Measurements from ENCODE around the gene KRTAP10-12.
"Not testable (repeated sequence)": the region's sequence is repeated elsewhere in the genome, so short reads cannot be mapped to it uniquely, and the experiment has no call there.

KRTAP10-12 gene, protein sequence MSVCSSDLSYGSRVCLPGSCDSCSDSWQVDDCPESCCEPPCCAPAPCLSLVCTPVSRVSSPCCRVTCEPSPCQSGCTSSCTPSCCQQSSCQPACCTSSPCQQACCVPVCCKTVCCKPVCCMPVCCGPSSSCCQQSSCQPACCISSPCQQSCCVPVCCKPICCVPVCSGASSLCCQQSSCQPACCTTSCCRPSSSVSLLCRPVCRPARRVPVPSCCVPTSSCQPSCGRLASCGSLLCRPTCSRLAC

DNA sequence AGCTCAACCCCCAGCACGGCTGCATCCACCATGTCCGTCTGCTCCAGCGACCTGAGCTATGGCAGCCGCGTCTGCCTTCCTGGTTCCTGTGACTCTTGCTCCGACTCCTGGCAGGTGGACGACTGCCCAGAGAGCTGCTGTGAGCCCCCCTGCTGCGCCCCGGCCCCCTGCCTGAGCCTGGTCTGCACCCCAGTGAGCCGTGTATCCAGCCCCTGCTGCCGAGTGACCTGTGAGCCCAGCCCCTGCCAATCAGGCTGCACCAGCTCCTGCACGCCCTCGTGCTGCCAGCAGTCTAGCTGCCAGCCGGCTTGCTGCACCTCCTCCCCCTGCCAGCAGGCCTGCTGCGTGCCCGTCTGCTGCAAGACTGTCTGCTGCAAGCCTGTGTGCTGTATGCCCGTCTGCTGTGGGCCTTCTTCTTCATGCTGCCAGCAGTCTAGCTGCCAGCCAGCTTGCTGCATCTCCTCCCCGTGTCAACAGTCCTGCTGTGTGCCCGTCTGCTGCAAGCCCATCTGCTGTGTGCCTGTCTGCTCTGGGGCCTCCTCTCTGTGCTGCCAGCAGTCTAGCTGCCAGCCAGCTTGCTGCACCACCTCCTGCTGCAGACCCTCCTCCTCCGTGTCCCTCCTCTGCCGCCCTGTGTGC is at the start of gene KRTAP10-12:
TSS of gene KRTAP10-12 (plus strand) at position 1 of the 639 bp plus-strand sequence. CDS start at position 31, 30 bp downstream.
- not testable (repeated sequence) for DNase-seq

DNA sequence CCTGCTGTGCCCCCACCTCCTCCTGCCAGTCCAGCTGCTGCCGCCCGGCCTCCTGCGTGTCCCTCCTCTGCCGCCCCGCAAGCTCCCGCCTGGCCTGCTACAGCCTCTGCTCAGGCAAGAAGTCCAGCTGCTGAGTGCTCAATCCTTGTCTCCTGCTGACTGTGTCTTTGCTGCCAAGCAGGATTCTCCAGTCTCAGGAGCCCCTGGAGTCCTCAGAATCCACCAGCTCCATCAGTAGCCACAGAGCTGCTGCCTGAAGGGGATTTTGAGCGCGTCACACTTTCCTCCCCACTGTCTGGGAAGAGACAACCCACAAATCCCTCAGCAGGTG is 49.8 kb upstream of the KRTAP10-12 start:
- peak; percentile 42 to 67 for DNase-seq

DNA sequence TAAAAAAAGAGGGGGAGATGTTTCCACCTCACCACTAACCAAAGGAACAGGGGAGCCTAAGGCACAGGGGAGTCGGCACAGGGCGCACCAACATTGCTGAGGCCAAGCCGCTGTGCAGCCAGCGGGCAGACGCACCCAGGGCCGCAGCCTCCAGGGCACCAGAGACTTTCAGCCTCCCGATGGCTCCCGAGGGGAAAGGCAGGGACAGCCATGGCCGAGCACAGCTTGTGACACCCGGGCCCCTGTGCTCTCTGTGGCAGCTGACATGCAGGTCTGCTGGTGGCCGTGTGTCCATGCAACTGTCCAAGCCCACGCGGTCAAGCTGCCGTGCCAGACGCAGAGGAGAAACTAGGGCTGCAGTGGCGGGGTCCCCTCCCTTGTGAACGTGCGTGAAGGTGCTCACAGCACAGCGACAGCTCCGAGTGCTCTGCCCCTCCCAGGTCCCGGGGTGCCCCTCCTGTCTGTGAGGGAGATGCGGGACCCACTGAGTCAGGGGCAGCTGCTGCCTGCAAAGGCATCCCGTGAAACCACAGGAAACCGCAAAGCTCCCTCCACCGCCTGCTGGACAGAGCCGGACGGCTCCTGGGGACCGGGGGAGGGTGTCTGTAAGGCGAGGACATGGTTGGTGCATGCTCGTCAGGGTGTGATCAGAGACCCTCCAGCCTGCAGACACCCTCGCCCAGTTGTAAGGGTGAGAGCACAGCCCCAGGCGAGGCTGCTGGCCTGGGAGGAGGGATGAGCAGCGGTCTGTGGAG is 48.2 kb upstream of the KRTAP10-12 start:
- no peak for DNase-seq

DNA sequence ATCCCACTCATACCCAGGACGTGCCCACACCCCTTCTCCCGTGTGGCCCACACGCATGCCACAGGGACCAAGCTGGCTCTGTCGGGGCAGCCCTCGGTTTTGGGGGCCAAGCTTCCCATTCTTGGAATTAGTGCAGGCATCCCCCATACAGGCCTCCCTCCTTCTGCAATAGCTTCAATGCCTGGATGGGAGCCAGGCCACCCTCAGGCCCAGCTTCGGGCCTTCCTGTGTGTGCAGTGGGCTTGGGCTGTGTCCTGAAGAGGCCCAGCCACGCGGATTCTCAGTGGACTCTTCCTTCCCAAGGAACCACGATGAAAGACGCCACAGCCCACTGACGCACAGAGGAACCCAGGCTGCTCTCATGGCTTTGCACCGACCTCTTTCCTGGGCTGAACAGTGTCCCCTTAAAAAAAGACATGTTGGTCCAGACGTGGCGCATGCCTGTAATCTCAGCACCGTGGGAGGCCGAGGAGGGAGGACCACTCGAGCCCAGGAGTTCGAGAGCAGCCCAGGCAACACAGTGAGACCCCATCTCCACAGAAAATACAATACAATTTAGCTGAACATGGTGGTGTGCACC is 47.4 kb upstream of the KRTAP10-12 start:
- DNase-seq: no peak

DNA sequence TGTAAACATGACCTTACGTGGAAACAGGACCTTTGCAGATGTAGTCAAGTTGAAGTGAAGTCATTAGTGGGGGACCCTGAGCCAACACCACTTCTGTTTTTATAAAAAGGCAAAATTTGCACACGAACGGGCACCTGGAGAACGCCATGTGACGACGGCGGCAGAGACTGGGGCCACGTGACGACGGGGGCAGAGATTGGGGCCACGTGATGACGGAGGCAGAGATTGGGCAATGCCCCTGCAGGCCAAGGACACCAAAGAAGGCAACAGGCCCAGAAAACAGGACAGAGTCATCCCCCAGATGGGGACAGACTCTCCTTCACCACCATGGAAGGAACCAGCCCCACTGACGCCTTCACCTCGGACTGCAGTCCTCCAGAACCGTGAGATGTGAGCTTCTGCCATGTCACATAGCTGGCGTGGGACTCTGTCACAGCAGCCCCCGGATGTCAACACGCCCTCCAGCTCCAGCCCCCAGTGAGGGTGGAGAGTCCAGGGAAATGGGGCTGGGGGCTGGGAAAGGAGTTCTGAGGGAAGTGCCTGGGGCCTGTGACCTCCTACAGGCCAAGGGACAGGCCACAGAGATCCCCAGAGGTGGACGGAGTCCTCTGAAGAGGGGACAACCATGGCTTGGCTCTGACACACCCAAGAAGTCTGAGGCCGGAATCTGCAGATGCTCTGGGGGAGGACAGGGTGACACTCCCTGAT is 46.6 kb upstream of the KRTAP10-12 start:
- no peak for DNase-seq

DNA sequence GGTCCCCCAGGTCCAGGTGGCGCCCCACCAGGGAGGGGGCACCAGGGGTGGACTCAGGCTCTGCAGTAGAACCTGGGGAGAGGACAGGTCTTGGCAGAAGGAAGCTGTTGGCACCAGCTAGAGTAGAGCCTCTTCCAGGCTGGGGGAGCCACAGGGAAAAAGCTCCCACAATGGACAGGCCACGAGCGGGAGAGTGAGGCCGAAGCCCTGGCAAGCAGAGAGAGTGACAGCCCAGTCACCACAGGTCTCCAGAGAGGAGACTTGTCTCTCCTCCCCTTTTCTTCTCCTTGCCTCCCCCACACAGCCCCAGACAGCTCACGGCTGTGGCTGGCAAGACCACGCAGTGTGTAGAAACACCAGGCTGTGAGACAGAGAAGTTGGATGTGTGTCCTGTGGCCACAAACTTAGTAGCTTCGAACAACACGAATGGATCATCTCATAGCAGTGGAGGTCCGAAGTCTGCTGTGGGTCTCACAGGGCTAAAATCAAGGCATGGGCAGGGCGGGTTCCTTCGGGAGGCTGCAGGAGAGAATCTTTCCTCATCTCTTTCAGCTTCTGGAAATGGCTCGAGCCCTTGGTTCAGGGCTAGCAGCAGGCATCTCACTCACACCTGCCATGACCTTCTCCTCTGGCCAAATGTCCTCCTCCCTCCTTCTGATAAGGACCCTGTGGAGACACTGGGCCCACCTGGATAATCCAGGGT is 45.8 kb upstream of the KRTAP10-12 start:
- no peak for DNase-seq

DNA sequence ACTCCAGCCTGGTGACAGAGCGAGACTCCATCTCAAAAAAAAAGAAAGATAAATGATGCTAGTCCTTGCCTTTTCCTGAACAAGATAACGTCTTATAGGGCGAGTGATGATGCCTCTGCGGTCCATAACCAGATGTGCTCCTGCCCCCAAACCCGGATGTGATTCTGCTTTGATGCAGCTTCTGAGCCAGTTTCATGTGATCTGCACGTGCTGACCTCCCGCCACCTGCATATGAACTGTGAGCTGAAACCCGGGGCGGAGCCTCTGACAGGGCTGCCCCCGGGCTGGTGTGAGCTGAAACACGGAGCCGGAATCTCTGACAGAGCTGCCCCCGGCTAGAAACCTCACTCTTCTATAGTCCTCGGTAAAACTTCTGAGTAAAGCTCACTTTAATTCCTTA is 43.8 kb upstream of the KRTAP10-12 start:
- DNase-seq: no peak

DNA sequence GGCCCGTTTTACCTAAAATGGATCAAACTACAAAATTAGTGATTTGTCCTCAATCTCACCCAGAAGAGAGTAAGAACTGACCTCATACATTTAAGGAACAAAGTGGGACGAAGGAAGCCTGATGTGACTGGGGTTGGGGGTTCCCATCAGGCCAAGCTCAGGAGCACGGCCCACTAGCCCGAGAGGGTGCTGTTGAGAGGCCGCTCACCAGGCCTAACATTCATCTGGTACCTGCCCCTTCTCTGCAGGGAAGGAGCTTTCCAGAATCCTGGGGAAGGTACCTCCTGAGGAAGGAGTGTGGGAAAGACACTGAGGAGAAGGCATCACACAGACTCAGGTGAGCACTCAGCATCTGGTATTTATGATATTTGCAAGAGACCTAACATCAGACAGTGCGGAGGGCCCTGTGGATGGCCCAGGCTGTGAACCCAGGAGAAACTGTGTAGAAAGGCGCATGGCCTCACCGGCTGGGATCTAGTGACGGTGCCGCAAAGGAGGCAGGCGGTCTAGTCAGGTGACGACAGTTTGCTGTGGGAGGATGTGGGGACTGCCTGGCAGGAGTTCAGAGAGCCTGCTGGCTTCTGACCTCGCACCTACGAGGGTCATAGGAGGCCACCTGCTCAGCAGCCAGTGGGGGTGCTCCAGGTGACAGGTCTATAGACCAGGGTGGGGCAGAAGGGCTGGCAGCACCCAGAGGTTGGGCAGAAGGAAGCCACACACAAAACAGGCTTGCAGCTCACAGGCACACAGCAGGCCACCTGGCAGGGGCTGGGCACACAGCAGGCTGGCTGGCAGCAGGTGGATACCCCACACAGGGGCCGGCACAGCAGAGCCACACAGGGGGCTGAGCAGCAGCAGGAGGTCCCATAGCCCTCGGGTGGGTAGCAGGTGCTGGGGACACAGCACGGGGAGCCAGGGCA is 43.1 kb upstream of the KRTAP10-12 start:
- DNase-seq: no peak

DNA sequence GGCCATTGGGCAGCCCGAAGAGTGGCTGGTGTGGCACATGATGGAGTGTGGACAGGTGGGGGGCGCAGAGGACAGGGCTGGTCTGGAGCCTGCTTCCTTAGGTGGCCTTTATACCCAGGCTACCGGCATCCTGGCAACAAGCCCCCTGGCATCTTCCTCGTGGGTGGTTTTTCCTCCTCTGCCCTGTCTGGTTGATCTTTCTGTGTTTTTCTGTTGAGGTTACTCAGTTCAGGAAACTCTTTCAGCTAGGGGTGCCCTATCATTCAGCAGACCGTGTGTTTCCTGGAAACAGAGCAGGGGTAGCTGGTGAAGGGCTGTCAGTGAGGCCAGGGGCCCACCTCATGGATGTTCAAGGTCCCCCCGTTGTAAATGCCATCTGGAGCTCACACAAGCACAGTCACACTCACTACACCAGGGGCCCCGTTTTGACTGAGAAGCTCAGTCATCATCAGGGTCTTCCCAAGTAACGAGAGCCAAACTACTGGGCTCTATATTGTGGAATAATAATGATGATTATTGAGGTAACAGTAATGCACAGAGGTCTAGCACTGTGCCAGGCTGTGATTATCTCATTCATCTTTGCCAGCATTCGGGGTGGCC is 42.3 kb upstream of the KRTAP10-12 start, which contains the start of gene KRTAP12-4:
TSS of gene KRTAP12-4 (minus strand) at position 84 of the 600 bp plus-strand sequence. CDS start at position 39, 45 bp downstream.
- no peak for DNase-seq

DNA sequence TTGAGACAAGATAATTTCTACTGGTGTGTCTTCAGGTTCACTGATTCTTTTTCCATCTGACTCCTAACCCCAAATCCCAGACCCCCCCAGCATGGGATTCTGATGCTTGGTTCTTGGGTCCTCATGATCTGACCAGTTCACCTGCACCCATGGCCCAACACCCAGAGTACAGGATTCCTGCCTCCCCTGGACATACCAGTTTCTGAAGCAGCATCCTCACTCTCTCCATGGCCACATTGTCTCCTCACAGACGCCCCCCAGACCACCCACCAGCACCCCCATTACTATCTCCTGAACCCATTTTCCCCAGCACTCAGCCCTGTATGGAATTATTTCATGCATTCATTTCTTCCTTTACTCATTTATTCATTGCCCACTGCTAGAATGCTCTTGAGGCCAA is 40.1 kb upstream of the KRTAP10-12 start:
- DNase-seq: no peak

DNA sequence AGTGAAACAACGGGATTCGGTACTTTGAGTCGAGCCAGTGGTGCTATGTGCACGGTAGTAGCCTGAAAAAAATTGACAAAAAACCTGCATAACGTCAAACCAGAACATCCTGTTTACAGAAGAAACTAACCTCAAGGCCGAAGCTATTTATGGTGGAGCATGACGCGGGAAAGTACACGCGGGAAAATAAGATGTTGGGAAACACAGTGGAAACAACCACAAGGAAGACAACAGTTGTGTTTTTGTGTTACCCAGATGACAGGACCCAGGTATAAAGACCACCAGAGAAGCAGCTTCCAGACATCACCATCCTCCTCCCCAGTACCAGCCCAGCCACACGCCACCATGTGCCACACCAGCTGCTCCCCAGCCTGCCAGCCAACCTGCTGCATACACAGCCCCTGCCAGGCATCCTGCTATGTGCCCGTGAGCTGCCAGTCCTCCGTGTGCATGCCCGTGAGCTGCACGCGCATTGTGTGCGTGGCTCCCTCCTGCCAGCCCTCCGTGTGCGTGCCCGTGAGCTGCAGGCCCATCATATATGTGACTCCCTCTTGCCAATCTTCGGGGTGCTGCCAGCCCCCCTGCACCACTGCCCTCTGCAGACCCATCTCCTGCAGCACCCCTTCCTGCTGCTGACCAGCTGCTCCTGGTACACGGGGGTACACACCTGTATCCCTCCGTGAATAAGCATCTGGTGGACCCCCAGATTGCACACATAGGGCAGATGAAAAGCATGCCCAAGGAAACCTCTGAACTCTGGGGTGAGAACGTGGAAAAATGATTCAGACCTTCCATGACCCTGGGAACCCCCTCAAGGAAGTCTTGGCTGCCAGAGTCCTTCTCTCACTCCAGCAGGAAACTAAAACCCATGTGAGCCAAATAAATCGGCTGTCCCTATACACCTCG is 39.1 kb upstream of the KRTAP10-12 start, which contains the start of gene KRTAP12-3:
TSS of gene KRTAP12-3 (plus strand) at position 298 of the 906 bp plus-strand sequence. CDS start at position 346, 48 bp downstream.
- DNase-seq: no peak

DNA sequence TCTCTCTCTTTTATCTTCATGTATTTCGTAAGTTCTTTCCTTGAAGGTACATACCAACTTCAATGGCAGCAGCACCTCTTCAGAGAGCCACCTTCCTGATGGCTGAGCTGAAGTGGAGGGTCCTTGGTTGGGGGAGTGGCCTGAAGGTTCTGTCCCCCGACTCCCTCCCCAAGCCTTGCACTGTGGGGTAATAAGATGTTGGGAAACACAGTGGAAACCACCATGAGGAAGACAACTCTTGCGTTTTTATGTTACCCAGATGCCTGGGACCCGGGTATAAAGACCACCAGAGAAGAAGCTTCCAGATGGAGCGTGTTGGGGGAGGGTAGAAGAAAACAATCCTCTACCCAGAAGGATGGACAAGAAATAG is 38.4 kb upstream of the KRTAP10-12 start:
- DNase-seq: no peak

DNA sequence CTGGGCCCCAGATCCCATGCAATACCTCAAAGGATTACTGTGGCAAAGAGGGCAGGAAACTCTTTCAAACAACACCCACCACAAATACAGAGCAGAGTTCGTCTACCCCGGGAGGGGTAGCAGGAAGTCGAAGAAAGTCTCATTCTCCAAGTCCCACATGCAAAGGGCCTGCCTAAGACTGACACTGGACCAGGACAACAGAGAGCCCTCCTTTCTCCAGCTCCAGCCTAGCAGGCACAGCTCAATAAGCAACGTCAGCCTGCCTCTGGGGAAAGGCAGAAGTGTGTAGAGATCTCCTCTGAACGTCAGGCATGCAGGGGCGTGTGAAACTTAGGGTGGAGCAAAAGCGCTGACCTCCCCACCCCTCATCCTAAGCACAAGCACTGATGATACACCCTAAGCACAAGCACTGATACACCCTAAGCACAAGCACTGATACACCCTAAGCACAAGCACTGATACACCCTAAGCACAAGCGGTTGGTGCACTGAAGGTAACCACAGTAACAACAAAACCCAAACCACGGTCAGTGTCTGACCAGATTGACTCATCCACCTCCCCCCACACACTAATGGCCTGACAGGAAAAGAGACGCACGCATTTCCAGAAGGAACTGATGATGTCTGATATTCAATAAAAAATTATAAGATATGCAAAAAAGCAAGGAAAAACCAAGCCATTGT is 37.9 kb upstream of the KRTAP10-12 start:
- DNase-seq: no peak

DNA sequence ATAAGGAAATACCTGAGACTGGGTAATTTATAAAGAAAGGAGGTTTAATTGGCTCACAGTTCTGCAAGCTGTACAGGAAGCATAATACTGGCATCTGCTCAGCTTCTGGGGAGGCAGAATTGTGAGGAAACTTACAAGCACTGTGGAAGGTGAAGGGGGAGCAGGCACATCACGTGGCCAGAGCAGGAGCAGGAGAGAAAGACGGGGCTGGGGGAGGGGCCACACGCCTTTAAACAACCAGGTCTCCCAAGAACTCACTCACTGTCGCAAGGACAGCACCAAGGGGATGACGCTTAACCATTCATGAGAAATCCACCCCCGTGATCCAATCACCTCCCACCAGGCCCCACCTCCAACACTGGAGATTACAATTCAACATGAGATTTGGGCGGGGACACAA is 35.4 kb upstream of the KRTAP10-12 start:
- DNase-seq: not testable (repeated sequence)

DNA sequence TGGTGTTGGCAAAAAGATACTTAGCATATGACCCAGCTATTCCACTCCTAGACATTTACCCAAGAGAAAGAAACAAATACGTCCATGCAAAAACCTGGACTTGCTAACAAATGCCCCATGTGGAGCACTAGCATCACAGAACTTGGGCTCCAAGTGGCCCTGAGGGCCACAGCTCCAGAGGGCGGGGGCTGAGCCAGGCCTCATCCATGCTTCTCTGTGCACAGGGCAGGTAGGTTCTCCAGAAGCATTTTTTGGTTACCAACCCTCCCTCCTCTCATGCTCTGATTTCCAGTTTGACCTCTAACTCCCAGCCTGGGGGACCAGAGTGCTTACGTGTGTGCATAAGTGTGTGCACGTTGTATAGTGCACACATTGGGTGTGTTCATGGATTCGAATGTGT is 32.3 kb upstream of the KRTAP10-12 start:
- DNase-seq: no peak

DNA sequence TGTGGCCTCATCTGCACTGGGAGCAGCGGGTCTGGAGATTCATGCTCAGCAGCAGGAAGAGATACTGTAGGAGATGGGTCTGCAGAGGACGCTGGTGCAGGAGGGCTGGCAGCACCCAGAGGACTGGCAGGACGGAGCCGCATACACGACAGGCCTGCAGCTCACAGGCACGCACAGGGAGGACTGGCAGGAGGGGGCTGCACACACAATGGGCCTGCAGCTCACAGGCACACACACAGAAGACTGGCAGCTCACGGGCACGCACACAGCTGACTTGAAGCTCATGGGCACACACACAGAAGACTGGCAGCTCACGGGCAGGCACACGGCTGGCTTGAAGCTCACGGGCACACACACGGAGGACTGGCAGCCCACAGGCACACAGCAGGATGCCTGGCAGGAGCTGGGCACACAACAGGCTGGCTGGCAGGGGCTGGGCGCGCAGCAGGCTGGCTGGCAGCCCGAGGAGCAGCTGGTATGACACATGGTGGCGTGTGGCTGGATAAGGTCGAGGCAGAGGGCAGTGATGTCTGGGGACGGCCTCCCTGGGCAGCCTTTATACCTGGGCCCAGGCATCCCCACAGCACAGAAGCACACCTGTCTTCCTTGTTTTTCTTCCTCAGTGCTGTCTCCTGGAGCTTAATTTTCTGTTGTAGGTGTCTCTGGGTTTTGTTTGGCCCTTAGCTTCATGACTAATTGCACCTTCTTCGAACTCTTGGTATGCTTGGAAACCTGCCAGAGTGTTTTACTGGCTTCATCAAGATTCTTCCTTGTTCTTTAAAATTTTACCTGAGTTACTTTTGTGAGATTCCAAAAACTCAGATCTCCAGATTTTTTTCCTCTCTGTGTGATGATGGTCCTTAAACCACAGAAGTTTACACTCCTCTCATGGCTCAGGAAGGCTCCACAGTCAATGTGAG is 30.3 kb upstream of the KRTAP10-12 start, which contains the start of gene KRTAP12-2:
TSS of gene KRTAP12-2 (minus strand) at position 527 of the 920 bp plus-strand sequence. CDS start at position 486, 41 bp downstream.
- no peak for DNase-seq

DNA sequence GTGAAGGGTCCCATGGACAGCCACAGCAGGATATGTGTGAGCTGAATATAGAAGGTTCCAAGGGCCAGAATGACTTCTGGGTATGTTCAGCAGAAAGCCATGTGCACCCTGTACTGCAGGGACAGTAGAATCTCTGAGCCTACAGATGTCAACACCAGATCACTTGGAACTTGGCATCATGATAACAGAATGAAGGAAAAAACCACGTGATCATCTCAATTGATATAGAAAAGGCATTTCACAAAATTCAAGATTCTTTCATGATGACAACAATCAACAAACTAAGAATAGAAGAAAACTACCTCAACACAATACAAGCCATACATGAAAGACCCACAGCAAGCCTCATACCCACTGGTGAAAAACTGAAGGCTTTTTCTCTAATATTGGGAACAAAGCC is 29.4 kb upstream of the KRTAP10-12 start:
- DNase-seq: no peak
